ENCODE data around the gene FKRP.
"Not testable (repeated sequence)": the region's sequence is repeated elsewhere in the genome, so short reads cannot be mapped to it uniquely, and the experiment has no call there.

The FKRP gene

DNA sequence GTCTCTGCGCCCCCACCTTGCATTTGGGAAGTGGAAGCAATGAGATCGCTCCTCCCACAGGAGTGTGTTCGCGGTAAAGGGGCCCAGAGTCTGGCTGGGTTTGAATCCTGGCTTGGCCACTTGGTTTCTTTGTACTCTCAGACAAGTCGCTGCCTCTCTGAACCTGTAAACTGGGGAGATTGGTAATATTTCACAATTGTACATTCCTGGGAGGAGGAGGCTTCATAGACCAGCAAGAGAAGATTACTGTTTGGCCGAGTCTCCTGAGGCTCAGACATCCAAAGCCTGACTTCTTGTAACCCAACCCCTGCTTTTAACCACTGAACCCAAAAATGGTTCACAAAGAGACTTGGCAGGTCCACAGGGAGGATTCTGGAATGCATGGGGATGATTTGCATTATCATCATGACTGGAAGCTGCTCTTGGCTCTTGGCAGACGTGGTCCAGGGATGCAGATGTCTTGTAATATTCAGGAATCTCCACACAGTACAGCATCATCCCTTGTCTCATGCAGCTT is 14.0 kb downstream of the FKRP start:
- peak; percentile 99 for DNase-seq

DNA sequence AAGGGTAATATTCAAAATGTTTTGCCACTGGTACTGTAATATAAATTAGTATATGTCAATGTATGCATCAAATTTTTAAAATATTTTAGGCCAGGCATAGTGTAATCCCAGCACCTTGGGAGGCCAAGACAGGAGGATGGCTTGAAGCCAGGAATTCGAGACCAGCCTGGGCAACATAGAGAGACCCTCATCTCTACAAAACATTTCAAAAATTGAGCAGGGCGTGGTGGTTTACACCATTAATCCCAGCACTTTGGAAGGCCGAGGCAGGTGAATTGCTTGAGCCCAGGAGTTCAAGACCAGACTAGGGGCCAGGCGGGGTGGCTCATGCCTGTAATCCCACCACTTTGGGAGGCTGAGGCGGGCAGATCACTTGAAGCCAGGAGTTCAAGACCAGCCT is 14.5 kb downstream of the FKRP start:
- DNase-seq = no peak

DNA sequence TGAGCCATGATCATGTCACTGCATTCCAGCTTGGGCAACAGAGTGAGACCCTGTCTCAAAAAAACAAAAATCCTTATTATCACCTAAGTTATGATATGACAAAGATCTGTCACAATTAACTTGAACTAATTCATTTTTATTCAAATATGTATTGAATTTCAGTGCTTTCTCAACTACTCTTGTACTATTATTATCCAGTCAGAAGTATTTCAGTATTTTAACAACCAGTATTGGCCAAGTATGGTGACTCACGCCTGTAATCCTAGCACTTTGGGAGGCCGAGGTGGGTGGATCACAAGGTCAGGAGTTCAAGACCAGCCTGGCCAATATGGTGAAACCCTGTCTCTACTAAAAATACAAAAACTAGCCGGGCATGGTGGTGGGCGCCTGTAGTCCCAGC is 15.0 kb downstream of the FKRP start:
- DNase-seq = not testable (repeated sequence)

DNA sequence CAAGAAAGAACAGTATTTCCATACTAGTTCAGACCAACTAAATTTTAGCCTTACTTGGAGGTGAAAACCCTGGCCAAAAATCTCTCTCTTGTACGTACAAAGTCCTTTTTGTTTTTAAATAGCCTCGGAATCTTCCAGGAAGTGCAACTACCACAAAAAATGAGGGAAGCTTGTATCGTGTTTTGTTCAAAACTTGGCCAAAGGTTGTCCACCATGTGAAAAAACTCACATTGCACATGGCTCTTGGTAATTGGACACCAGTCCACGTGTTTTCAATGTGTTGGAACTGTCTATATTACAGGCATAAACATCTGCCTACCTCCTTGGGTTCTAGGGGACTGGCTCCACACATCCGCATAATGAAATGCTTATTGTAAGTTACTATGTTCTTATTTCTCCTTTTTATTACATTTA is 15.6 kb downstream of the FKRP start:
- DNase-seq = peak; percentile 77

DNA sequence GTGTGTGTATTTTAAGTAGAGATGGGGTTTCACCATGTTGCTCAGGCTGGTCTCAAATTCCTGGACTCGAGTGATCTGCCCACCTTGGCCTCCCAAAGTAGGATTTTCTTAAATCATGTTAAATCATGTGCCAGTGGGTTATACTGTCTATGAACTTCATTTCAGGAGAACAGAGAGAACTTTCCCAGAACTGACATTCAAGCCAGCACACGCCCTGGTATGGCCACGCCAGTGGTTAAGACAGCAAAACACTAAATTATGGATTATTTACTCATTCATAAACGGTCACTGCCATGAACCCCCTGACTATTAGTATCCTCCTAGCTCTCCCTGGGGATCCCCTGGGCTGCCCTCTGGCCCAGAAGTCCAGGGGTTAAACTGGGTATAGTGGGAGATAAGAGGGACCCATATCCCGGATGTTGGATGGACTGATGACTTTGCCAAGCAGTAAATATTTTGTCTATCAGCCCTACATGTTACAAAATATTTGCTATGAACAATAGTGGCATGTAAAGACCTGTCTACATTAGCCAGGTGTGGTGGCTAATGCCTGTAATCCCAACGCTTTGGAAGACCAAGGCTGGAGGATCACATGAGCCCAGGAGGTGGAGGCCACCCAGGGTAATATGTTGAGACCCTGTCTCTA is 16.5 kb downstream of the FKRP start:
- no peak for DNase-seq

DNA sequence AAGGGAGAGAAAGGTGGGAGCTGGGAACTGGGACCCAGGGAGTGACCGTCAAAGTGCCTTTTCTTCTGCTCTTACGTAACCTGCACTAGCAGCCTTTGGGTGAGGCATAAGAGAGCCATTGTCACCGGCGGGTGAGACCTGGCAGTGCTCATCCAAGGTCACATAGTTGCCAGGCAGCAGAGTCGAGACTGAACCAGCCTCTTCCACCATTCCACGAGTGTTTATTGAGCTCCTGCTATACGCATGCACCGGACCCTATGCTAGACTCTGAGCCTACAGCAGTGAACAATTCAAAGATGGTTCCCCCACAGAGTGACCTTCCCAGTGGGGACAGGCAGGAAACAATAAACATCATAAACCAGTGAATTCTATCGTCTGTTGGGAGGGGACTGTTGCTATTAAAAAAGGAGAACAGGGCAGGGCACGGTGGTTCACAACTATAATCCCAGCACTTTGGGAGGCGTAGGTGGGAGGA is 19.0 kb downstream of the FKRP start:
- DNase-seq = no peak

DNA sequence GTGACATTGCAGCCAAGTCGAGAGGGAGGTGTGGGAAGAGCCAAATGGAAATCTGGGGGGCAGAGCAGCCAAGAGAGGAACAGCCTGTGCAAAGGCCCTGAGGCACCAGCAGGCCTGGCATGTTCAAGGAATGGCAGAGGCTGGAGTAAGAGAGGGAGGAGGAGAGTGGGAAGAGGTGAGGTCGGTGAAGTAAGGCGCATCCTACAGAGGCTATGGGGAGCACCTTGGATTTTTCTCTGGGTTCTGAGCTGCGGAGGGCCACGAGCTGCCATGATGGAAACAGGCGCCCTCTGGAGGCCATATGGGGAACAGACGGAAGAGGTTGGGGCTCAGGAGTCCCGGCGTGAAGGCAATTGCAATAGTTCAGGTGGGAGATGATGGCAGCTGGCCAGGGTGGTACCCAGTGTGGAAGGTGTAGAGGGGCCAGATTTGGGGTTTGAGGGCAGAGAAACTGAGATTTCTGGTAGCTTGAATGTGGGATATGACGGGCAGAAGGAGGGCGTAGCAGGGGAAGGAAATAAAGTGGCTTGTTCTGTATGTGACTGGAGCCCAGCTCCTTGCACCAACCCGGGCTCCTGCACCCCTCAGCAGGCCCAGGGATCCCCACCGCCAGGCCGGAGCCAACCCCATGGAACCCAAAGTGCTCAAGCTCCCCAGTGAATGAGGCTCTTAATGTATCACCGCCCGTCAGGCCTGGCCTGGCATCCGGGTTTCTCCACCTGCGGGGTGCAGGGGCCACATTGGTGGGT is 20.9 kb downstream of the FKRP start:
- DNase-seq = no peak

DNA sequence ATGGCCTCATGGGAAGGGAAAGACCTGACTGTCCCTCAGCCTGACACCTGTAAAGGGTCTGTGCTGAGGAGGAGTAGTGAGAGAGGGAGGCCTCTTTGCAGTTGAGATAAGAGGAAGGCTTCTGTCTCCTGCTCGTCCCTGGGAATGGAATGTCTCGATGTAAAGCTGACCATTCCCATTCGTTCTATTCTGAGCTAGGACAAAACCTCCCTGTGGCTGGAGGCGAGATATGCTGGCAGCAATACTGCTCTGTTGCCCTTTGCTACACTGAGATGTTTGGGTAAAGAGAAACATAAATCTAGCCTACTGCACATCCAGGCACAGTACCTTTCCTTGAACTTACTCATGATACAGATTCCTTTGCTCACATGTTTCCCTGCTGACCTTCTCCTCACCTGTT is 22.9 kb downstream of the FKRP start:
- not testable (repeated sequence) for DNase-seq

DNA sequence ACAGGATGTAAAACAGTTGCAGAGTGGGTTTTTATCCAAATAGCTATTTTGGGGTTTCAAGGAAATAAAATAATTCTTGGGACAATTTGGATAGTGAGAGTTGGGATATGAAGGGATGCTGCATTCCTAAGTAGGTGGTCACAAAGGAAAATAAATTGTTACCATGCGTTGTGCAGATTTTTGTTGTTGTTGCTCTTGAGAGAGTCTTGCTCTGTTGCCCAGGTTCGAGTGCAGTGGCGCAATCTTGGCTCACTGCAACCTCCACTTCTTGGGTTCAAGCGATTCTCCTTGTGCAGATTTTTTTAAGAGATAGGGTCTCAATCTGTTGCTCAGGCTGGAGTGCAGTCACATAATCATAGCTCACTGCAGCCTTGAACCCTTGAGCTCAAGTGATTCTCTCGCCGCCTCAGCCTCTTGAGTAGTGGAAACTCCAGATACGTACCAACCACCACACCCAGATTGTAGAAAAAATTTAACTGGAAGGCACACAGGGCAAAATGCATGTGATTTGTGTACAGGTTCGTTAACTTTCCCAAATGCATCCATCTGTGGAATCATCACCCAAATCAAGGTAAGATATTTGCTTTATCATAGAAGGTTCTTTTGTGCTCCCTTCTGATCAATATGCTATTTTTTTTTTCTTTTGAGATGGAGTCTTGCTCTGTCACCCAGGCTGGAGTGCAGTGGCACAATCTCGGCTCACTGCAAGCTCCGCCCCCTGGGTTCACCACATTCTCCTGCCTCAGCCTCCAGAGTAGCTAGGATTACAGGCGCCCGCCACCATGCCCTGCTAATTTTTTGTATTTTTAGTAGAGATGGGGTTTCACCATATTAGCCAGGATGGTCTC is 26.5 kb downstream of the FKRP start:
- DNase-seq = peak; percentile 42

DNA sequence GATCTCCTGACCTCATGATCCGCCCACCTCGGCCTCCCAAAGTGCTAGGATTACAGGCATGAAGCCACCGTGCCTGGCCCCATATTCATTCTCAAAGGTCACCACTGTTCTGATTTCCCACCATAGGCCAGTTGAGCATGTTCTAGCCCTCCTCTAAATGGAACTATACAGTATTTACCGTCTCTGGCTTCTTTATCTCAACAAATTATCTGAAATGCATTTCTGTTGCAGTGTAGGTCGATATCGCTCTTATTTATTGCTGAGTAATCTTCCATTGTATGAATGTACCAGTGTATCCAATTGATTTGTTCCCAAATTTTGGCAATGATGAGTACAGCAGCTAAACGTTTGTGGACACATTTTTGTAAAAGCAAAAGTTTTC is 27.2 kb downstream of the FKRP start:
- DNase-seq = no peak

DNA sequence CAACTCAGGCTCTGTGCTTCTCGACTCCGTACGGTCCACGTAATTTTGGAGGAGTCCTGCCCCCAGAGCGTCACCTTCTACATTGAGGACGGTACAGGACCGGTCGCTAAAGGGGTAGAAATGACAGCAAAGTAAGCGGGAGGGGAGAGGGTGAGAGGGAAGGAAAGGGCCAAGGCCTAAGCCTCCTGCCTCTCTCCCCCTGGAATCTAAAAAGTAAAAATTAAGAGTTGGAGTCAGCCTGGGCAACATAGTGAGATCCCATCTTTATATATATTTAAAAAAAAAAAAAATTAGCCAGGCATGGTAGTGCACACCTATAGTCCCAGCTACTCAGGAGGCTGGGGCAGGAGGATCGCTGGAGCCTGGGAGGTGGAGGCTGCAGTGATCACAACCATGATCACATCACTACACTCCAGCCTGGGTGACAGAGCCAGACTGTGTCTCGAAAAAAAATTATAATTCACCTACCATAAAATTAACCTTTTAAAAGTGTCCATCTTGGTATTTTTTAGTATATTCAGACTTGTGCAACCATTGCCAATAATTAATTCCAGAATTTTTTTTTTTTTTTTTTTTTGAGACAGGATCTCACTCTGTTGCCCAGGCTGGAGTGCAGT is 29.9 kb downstream of the FKRP start:
- DNase-seq = no peak

DNA sequence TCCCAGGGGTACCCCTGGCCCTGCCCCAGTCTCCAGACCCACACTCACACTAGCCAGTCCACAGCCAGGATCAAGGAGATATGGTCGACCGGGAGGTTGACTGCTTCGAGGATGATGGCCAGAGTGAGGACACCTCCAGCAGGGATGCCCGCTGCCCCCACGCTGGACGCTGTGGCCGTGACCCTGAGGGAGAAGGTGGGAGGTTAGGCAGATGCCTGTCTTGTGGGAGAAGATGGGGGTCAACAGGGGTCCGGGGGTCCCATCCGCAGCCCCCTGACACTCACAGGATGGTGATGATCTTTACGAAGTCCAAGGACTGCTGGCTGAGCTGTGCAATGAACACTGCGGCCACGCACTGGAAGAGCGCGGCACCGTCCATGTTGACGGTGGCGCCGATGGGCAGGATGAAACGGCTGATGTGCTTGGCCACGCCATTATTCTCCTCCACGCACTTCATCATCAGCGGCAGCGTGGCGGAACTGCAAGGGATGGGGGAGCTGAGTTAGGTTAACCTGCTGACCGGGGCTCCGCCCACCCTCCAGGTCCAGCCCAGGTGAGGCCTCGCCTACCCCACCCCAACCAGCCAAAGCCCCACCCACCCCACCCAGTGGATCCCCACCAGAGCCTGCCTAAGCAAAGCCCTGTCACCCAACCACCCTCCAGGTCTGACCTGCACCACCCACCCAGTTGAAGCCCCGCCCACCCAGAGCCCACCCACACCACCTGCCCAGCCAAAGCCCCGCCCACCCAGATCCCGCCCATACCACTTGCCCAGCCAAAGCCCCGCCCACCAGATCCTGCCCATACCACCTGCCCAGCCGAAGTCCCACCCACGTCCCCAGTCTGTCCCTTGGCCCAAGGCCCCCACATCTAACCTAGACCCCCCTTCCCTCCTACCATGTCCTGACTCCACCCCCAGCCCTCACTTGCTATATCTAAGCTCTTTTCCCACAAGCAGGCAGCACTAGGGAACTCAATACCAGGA is 31.4 kb downstream of the FKRP start:
- no peak for DNase-seq

DNA sequence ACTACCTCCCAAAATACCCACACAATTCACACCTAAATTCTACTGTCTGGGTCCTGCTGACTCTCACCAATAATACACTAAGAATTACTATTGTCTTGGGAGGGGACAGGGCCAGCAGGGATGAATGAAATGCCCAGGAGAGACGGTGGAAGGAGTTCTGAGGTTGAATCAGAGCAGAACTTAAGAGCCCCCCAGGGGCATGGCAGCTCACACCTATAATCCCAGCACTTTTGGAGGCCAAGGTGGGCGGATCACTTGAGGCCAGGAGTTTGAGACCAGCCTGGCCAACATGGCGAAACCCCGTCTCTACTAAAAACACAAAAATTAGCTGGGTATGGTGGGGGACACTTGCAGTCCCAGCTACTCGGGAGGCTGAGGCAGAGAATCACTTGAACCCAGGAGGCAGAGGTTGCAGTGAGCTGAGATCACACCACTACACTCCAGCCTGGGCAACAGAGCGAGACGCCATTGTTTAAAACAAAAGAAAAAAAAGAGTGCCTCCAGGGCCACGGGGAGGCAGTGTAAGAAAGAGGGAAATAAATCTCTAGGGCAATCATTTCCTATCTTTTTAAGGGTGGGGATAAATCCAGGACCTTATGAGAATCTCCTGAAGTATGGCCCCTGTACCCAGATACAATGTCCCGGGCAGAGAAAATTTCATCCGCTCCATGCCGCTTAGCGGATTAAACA is 32.2 kb downstream of the FKRP start:
- not testable (repeated sequence) for DNase-seq

DNA sequence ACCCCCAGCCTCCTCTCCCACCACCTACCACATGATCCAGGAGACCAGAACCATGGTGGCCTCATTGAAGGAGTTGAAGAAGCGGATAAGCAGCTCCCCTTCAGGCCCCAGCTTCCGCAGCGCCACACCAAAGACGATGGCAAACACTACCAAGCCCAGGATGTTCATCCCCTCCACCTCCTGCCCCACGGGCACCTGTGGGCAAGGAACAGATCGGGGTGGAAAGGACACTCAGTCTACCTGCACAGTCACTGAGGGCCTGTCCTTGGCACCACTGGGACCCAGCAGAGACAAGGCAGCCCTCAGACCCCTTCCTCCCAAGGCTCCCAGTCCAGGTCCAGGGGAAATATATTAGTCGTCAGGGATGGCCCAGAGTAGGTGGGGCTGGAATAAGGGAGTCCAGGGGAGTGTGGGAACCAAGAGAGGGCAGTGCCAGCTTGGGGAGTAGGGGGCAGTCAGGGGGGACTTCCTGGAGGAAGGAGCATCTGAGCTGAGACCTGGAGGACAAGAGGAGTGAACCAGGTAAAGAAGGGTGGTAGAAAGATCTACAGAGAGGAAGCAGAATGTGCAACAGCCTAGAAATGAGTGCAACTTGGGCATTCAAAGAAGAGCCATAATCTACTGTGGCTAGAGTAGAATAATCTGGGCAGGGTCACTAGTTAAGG is 36.6 kb downstream of the FKRP start:
- DNase-seq = no peak

DNA sequence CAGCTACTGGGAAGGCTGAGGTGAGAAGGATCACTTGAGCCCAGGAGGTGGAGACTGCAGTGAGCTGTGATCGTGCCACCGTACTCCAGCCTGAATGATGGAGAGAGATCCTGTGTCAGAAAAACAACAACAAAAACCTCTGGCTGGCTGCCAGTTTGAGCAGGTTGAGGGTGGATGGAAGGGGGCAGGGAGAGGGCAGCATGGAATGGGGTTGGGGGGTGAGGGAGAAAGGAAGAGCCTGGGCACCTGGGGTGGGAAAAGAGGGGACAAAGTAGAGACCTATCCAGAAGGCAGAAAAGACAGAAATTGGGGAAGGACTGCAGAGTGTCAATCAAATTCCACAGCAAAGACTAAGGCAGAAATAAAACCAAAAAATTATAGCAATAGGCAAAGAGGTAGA is 37.8 kb downstream of the FKRP start:
- DNase-seq = no peak

DNA sequence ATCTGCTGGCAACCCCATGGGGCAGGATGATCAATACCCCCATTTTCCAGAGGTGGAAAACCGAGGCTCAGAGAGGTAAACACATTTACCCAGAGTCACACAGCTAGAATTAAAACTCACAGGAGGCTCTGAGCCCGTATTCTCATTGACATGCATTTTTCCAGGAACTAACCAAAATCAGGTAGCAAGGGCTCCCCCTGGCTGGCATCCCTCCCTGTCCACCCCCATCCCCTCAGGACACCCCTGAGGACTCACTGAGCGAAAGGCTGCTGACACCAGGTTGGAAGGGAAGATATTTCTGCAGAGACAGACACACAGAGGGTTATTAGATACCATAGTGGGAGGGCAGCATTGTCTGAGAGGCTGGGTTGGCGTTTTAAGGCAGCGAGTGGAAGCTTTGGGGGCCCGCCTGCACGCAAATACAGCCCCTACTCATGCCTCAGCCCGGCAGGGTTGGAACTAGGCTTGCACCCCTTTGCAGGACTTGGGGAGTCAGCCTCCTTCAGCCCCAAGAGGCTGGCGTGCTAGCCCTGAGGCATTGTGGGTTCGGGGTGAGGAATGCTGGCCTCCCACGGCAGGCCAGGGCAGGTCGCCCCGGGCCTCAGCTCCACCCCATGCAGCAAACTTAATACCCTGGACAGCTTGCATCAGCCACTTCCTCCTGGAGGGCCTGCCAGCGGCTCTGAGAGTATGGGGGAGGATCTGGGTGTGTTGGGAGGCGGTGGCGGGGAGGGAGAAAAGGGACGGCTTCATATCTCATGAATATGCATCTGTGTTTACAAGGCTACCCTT is 38.6 kb downstream of the FKRP start:
- DNase-seq = peak; percentile 97

DNA sequence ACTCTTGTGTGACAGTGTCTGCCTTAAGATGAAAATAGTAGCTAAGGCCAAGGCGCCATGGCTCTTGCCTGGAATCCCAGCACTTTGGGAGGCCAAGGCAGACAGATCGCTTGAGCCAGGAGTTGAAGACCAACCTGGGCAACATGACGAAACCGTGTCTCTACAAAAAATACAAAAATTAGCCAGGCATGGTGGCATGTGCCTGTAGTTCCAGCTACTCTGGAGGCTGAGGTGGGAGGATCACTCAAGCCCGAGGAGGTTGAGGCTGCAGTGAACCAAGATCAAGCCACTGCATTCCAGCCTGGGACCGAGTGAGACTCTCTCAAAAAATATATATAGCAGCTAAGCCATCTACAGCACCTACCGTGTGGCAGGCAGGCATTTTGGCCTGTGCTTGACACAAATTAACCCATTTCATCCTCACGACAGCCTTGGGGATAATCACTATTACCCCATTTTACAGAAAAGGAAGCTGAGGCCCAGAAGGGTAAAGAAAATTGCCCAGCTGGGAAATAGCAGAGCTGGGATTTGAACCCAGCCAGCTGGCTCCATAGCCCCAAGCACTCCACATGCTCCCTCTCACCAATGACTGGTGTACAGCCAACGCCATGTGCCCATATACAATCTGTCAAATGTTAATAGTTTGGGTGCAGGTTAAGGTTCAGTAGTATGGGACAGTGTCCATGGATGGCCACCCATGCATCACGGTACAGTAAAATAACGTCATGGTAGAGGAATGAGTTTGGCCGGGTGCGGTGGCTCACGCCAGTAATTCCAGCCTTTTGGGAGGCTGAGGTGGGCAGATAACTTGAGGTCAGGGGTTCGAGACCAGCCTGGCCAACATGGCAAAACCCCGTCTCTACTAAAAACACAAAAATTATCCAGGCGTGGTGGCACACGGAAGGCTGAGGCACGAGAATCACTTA is 39.5 kb downstream of the FKRP start:
- no peak for DNase-seq

DNA sequence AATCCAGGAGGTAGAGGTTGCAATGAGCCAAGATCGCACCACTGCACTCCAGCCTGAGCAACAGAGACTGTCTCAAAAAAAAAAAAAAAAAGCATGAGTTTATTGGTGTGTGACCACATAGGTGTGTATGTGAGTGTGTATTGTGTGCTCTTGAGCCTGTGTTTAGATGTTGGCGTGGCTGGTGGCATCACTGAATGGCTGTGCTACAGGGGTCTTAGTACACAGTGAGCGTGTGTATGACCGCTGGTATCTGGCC is 40.1 kb downstream of the FKRP start:
- DNase-seq = no peak
